GM19324 (cell line): ENCODE data around the gene COL19A1.

ENCODE experiments used
- ATAC-seq: cut with Tn5 transposase; IDR thresholded peaks from one replicate; pipeline ENCODE4 v1.9.1; 2021; ENCODE audit warnings: mild to moderate bottlenecking, moderate library complexity; ENCODE audit not compliant: unreplicated experiment, low FRiP score

The COL19A1 gene

GRCh38 chr6:70258483-70258882, 392.1 kb downstream of the COL19A1 start:
- no peak for ATAC-seq
